ENCODE results near the gene ATG101.
A peak's percentile ranks its signal among the peaks of the same experiment; 100 is the strongest.

Gene ATG101

DNA sequence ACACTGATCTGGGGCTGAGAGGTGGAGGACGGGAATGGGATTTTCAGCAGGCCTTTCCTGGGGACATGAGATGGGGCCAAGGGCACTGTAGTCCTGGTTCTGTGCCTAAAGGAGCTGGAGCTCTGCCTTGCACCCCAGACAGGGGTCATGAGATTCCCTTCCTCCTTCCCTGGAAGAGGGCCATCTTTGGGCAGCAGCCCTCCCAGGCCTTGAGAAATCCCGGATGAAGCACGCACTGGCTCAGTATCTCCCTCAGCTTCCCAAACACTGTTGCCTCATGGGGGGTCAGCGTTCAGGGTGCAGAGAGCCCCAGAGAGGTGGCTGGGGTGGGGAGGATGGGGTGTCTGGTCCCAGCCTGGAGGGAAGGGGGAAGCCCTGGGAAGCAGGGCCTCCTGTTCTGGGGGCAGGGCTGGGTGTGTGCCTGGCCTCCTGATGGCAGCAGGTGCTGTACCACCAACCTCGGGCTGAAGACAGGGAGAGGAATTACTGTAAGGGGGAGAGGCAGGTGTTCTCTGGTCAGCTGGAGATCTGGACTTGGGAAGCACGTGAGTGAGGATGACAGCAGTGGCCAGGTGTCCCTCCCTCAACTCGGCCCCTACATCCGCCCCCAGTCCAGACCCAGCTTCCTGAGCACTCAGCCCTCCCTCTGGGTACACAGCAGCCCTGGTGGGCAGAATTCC lies 26.9 kb upstream of the ATG101 start:
- no peak for DNase-seq

DNA sequence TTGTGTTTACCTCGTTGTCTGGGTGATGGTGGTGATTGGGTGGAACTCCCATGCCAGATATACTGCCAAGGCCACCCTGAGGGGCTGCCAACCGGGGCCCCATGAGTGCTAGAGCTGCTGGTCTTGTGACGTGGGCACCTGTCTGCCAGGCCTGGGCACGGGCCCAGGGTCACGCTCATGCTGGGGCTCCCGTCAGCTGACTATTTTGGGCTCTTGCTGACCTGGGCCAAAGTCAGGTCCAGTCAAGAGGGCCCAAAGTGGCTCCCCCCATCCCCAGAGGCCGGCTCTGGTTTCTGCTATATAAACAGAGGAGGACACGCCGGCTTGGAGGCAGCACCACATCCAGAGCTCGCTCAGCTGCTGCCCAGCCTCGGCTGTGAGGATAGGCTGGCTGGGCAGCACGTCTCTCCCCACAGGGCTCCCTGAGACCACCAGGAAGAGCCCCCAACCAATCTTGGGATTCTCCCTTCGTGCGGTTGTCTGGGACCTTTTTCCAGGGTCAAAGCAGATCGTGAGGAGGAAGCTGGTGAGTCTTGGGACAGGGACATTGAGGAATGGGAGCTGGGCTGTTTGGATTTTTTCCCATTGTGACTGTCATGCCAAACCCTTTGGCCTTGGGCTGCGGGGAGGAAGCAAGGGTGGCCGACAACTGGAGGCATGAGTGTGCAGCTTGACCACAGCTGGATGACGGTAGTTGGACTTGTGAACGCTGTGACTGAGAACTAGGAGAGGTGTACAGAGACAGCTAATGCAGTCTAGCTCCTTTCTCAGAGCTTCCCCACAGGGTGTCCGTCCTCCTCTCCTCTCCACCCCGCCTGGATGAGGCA lies 26.2 kb upstream of the ATG101 start:
- no peak for DNase-seq

DNA sequence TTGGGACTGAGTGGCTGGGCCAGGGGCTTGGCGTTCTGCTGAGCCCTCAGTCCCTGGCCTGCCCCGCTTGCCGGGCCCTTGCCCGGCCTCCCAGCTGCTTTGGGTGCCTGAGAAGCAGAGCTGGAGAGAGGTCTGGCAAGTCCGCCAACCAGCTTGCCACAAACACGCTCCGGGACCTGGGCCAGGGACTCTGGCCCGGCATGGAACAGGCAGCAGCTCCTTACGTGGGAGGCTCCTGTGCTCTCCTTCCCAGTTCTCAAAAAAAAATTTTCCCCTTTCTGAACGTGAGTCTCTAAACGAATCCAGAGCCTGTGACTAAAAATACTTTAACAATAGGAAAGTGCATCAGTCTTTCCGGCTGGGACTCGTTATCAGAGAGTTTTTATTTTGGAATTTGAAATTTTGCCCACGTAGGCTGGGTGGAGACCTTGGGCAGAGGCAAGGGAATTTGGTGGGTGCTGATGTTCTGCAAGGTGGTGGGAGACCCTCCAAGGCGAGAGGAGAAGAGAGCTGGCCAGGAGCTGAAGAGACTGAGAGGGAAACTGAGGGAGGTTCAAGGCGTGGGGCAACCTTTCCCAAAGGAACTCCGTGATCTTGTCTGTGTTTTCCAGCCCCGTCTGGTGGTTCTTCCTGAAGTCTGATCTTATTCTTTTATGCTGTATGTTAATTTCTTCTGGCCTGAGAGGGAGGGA lies 25.3 kb upstream of the ATG101 start:
- DNase-seq, result peak; percentile 52

DNA sequence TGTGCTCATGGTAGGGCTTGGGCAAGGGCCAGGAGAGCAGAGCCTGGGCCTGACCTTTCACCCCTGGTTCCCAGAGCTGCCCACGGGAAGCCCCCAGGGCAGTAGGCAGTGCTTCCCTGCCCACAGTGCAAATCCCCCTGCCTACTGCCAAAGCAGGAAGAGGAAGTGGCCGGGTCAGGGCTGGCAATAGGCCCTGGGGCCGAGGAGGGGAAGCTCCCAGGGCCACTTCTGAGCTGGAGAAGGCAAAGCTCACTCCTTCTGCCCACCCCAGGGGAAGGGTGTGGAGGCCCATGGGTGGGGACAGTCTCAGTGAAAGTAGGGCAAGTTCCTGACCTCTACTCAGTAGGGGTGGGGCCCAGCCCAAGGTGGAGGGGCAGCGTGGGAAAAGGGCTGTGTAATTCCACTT lies 24.0 kb upstream of the ATG101 start:
- DNase-seq, result no peak

DNA sequence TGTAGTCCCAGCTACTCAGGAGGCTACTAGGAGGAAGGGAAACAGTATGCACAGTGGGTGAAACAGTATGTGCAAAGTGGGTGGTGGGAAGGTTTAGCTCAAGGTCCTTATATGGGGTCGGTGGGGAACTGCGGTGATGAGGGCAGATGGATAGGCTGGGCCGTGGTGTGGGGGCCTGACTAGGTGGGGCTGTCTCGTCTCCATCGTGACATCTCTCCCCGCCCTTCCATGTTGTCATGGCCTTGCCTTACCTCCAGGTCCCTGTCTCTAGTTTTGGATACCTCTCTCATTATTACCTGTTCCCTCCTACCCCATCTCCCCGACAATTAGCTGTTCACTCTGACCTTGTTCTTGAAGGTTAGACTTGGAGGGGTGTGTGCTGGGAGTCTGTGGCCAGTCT lies 22.9 kb upstream of the ATG101 start:
- no peak for DNase-seq

DNA sequence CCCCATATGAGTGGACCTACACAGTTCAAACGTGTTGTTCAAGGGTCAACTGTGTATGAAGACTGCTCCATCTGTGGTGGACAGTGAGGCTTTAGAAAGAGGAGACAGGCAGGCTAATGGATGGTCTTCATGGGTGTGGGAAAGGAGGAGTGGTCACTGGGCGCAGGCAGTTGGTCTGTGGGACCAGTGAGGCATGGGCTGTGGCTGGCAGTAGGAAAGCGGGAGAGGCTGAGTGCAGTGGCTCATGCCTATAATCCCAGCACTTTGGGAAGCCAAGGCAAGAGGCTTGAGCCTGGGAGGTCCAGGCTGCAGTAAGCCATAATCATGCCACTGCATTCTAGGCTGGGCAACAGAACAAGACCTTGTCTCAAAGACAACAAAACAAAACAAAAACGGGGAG lies 20.5 kb upstream of the ATG101 start:
- no peak for DNase-seq

DNA sequence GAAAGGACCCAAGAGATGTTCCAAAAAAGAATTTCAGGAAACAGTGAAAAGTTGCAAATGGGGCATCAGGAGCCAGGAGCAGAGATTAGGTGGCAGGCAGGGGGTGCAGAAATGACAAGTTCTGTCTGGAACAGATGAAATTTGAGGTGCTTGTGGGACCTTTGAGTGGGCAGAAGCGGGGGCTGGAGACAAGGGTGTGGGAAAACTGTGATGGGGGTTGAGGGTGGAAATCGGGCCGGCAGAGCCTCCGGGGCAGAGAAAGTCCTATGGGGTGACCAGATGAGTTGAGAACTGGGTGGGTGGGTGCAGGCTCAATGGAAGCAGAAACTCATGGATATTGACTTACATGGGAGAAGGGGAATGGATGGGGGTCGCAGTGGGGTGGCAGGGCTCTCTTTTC lies 20.1 kb upstream of the ATG101 start:
- no peak for DNase-seq

DNA sequence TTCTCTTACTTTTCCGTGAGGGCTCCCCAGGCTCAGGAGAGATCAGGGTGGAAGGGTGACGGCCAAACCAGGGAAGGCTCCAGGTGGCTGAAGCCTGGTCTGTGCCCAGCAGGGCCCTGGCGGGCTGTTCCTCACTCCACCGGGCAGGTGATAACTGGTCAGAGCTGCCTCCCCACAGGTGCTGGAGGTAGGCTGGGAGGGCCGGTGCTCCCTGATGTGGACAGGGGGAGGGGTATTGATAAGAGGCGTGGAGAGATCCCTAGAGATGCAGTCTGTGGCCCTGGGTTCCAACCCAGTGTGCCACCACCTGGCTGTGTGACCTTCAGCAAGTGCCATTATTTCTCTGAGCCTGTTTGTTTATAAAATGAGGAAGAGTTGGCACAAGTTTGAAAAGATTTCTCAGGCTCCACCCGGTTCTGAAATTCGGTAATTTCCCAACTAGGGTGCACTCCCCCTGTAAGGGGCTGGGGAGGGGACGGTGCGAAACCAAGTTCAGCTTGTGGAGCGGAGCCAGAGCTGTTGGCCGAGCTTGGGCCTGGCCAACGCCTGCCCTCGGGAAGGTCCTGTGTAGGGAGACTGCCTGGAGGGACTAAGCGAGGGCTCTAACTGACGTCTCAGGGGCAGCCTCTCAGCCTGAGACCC lies 19.5 kb upstream of the ATG101 start:
- no peak for DNase-seq

DNA sequence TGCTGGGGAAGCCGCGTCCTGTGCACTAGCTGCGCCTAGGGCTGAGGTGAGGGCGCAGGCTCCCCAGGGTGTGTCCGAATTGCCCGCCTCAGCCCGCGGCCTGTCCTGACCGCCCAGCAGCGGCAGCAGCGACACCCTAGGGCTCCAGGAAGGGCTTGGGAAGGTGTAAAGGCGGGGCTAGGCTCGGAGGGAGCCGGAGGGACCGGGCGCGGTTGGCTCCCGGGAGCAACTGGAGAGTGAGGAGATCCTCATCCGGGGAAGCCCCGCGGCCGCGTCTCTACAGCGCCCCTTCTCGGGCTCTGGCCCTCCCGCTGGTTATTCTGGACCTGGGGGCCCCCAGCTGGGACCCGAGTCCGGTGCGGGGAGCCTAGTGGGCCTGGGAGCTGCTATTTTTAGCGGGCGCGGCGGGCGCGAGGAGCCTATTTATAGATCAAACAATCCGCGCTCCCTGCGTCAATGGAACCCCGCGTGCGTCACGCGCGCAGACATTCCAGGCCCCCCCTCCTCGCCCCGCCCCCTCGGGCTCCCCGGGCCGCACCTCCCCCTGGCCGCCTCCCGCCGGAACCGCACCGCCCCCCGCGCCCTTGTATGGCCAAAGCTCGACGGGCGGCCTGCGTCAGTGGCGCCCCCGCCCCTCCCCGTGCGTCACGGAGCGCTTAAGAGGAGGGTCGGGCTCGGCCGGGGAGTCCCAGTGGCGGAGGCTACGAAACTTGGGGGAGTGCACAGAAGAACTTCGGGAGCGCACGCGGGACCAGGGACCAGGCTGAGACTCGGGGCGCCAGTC lies 18.8 kb upstream of the ATG101 start, which contains the start of gene NR4A1:
Gene NR4A1 (plus strand): TSS at position 685 of the 784 bp plus-strand sequence. CDS start 2,887 bp downstream, outside the sequence.
- DNase-seq, result peak; percentile 93

DNA sequence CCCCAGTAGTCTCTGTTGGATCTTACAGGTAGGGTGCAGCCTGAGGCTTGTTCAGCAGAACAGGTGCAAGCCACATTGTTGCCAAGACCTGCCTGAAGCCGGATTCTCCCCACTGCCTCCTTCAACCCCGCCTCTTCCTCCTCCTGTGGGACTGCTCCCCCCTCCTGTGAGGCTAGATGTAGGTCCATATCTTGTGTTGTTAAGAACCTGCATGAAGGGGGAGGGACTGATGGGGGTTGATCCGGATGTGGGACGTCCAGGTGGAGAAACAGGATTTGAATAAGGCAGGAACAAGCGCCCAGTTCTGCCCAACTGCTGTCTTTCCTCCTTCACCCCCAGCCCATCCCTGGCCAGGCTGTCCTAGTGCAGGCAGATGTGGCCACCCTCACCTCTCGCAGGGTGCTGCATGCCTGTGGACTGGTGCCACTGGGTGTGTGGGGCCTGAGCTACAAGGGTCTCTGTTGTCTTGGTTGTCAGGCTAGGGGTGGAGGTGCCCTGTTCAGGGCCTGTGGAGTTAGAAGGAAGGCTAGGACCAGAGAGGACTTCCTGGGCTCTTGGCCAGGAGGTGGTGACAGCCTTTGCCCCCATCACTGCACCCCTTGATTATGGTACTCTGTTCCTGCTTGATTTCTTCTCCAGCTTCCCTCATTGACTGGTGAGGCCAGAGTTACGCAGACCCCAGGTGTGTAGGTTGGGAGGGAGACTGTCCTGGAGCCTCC lies 17.2 kb upstream of the ATG101 start:
- DNase-seq, result no peak

DNA sequence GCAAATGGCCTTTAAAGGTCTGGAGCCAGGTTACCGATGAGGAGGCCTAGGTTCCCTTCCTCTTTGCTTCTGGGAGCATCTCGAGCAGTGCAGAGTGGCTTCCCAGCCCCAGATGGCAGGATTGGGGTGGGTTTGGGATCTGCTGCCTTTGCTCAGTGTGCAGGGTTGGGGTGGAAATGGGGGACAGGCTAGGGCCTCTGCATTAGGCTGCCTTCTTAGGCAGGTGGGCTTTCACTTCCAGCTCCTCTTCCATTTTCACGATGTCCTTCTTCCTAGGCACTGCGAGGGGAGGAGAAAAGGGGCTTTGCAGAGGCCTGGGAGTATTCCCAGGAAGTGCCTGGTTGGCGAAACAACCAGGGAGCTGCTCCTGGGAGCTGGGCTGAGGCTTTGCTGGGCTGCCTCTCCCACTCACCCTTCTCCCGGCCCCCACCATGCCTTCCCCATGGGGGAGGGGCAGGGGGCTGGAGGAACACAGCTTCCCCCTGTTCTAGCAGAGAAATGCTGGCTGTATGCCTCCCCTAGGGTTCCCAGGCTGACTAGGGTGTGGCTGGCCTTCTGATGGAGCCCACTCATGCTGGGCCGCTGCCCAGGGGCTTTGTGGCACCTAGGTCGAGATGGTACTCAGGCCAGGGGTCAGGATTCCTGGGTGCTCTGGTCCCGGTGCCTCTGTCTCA lies 16.1 kb upstream of the ATG101 start:
- DNase-seq, result no peak

DNA sequence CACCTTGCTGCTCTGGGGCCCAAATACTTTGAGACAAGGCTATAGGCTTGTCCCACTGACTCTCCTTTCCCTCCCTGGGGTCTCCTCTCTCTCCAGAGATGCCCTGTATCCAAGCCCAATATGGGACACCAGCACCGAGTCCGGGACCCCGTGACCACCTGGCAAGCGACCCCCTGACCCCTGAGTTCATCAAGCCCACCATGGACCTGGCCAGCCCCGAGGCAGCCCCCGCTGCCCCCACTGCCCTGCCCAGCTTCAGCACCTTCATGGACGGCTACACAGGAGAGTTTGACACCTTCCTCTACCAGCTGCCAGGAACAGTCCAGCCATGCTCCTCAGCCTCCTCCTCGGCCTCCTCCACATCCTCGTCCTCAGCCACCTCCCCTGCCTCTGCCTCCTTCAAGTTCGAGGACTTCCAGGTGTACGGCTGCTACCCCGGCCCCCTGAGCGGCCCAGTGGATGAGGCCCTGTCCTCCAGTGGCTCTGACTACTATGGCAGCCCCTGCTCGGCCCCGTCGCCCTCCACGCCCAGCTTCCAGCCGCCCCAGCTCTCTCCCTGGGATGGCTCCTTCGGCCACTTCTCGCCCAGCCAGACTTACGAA lies 15.4 kb upstream of the ATG101 start:
- DNase-seq, result no peak

DNA sequence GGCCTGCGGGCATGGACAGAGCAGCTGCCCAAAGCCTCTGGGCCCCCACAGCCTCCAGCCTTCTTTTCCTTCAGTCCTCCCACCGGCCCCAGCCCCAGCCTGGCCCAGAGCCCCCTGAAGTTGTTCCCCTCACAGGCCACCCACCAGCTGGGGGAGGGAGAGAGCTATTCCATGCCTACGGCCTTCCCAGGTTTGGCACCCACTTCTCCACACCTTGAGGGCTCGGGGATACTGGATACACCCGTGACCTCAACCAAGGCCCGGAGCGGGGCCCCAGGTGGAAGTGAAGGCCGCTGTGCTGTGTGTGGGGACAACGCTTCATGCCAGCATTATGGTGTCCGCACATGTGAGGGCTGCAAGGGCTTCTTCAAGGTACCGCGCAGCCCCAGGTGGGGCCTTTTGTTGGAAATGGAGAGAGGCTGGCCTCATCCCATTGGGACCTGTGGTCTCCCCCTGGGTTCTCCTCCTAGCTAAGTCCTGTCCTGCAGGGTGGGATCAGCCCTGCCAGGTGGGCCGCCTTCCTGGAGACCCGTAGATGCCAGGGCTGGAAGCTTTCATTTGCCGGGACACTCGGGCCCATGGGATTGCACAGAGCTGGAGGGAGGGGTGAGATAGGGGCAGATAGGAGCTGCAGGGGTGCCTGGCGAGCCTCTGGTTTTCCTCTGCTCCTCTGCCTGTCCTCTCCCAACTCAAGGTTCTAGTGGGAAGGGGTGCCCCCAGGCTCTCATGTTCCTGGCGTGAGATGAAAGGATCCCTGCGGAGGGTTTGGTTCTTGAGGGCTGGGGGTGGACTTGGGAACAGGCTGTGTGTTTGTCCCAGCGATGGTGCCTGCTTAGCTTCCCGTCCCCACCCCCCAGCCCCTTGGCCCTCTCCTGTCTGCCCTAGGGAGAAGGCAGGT lies 14.7 kb upstream of the ATG101 start:
- DNase-seq, result no peak

DNA sequence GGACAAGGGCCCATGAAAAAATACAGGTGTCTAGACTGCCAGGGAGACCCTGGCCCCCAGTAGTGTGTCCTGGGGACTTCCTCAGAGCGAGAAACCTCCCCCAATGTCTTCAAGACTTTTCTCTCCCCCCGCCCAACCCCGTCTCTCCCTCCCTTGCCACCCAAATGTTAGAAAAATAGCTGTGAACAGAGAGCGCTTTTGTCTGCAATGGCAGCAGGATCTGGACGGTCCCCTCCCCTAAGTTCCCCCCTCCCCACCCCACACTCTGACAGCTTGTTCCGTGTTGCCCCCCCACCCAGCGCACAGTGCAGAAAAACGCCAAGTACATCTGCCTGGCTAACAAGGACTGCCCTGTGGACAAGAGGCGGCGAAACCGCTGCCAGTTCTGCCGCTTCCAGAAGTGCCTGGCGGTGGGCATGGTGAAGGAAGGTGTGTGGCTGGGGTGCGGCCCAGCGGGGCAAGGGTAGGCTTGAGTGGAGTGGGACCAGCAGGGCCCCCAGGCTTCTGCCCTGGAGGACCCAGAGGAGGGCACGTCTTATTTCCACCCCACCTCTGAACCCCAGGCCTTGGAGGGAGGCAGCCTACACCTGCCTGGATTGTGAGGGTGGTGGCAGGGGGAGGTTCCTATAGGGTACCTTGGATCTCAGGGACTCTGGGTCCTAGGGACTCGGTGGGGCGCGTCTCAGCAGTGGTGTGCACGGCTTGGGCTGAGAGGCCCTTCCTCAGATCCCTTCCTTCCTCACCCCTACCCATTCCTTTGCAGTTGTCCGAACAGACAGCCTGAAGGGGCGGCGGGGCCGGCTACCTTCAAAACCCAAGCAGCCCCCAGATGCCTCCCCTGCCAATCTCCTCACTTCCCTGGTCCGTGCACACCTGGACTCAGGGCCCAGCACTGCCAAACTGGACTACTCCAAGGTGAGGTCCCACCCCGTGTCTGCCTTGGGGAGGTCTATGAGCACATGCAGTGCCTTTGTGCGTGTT lies 13.8 kb upstream of the ATG101 start:
- no peak for DNase-seq

DNA sequence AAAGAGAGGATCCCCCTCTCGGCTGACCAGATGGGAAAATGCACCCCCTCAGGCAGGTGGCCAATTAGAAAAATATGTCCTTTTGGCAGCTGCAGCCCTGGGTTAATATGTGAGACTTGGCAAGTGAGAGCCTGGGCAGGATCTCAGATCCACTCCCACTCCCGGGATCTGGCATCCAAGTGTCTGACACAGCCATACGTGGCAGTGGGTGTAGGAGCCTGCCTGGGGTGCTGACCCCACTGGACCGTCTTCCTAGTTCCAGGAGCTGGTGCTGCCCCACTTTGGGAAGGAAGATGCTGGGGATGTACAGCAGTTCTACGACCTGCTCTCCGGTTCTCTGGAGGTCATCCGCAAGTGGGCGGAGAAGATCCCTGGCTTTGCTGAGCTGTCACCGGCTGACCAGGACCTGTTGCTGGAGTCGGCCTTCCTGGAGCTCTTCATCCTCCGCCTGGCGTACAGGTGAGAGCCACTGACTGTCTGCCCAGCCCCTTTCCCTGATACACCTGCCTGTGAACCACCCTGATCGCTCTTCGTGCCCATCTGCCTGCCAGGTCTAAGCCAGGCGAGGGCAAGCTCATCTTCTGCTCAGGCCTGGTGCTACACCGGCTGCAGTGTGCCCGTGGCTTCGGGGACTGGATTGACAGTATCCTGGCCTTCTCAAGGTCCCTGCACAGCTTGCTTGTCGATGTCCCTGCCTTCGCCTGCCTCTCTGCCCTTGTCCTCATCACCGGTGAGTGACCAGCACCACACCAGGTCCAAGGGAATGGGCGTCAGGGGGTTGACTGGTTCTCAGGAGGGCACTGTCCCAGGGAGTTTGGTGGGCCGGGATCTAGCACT lies 12.8 kb upstream of the ATG101 start:
- no peak for DNase-seq

DNA sequence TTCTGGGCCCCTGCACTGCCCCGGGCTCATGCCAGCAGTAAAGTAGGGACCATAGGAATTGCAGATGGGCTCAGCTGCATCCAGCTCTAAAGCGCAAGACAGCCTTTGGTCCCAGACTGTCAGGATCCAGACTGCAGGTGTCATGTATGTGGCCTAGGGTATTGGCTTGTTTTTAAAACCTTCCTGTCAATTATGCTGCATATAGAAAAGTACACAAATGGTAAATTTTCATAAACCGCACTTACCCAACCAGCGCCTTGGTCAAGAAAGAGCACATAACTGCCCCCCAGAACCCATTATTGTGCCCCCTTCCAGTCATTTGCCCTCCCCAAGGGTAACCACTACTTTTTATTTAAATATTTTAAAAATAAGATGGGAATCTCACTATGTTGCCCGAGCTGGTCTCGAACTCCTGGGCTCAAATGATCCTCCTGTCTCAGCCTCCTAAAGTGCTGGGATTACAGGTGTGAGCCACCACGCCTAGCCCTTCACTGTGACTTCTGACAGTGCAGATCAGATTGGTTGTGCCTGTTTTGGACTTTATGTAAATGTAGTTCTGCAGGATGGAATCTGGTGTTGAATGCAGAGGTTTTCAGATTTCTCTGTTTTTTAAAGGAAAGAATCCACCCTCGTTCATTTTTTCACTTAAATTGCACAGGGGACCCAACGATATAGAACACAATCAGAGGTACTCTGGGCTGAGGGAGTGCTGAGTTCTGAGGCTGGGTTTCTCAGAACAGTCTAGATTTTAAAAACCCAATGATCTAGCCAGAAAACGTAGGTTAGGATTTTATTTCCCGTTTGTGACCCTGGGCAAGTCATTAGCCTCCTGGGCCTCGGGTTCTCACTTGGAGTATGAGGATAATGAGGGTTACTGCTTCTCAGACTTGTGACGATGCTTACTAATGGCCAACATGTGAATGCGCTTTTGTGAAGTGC lies 11.9 kb upstream of the ATG101 start:
- DNase-seq, result no peak
